T-cell (primary cell): Measurements from ENCODE around the gene LHFPL2. TPM values are rescaled to one million over a fixed set of nuclear protein-coding genes. Genes with fewer than 3 reads are reported as not detected.

Experiments used
- ATAC-seq, 4 experiments: fragments of 200-7000 bp in 3 of 4; fragments of 150-1000 bp in 1 of 4; cut with Tn5 transposase; replicated peaks in 1 of 4; 1 replicate in 3 of 4; 2 replicates in 1 of 4; pipeline ENCODE4 v1.10.0; 2021; ENCODE audit warnings: moderate library complexity in 3 of 4, mild to moderate bottlenecking in 2 of 4, moderate number of reproducible peaks in 1 of 4
- CTCF ChIA-PET, 2 donors: fragments of 300-600 bp; sonication (Branson Sonifier 250); formaldehyde crosslinking; loops; one replicate each; lab custom pipeline; 2022; ENCODE audit warnings: antibody characterized with exemption in 2 of 2; lab: Charles Lee
- POLR2A ChIA-PET, 2 donors: fragments of 300-600 bp; sonication (Branson Sonifier 250); formaldehyde crosslinking; loops; one replicate each; lab custom pipeline; 2022; ENCODE audit warnings: antibody characterized with exemption in 2 of 2; lab: Charles Lee
- DNase-seq, 35 experiments: peaks; one replicate each; pipeline versions ENCODE4 v3.0.0 to v3.0.0-alpha.2; 2013 to 2023
- H3K27ac ChIP-seq: one replicate; pipeline ENCODE4 v1.5.1; 2013; ENCODE audit warnings: low read length
- H3K27me3 ChIP-seq, 2 experiments: replicated peaks in 1 of 2; 1 replicate in 1 of 2; 2 replicates in 1 of 2; pipeline versions ENCODE4 v1.6.1 to v1.7.0; 2013; ENCODE audit warnings: low read length in 1 of 2, mixed read lengths in 1 of 2; ENCODE audit not compliant: control insufficient read depth in 2 of 2, insufficient read depth in 2 of 2; ENCODE audit errors: extremely low read depth in 1 of 2
- H3K36me3 ChIP-seq, 2 donors: 1 replicate in 1 of 2; 2 replicates in 1 of 2; pipeline versions ENCODE4 v1.6.1 to v1.7.0; 2013; ENCODE audit warnings: low read length in 1 of 2; ENCODE audit not compliant: control insufficient read depth in 2 of 2, insufficient read depth in 1 of 2; ENCODE audit errors: extremely low read depth in 1 of 2
- H3K4me1 ChIP-seq, 2 experiments: 1 replicate in 1 of 2; 2 replicates in 1 of 2; pipeline versions ENCODE4 v1.6.1 to v1.7.0; 2013; ENCODE audit warnings: low read length in 2 of 2, mixed read lengths in 1 of 2; ENCODE audit not compliant: insufficient read depth in 2 of 2, control insufficient read depth in 1 of 2; ENCODE audit errors: extremely low read depth in 1 of 2
- H3K4me3 ChIP-seq, 2 donors: 1 replicate in 1 of 2; 2 replicates in 1 of 2; pipeline versions ENCODE4 v1.5.1 to v1.7.0; 2013; ENCODE audit warnings: mild to moderate bottlenecking in 2 of 2, low read length in 1 of 2, moderate library complexity in 1 of 2; ENCODE audit not compliant: control insufficient read depth in 1 of 2; ENCODE audit errors: extremely low read depth in 1 of 2
- H3K9me3 ChIP-seq: 2 replicates; pipeline ENCODE4 v1.7.0; 2013
- H3K27ac Mint-ChIP-seq, 2 donors: one replicate each; pipeline ENCODE4 v1.8.0; 2020 to 2021; ENCODE audit warnings: mild to moderate bottlenecking in 2 of 2, mixed read lengths in 2 of 2
- H3K27me3 Mint-ChIP-seq, 2 donors: one replicate each; pipeline ENCODE4 v1.8.0; 2021 to 2022; ENCODE audit warnings: mixed read lengths in 2 of 2
- H3K36me3 Mint-ChIP-seq: one replicate; pipeline ENCODE4 v1.8.0; 2021; ENCODE audit warnings: mixed read lengths
- H3K4me1 Mint-ChIP-seq, 3 donors: one replicate each; pipeline ENCODE4 v1.8.0; 2020 to 2022; ENCODE audit warnings: mixed read lengths in 3 of 3, mild to moderate bottlenecking in 1 of 3
- H3K4me3 Mint-ChIP-seq, 3 donors: one replicate each; pipeline ENCODE4 v1.8.0; 2020 to 2022; ENCODE audit warnings: mild to moderate bottlenecking in 3 of 3, mixed read lengths in 3 of 3, moderate library complexity in 3 of 3
- H3K9me3 Mint-ChIP-seq, 3 donors: one replicate each; pipeline ENCODE4 v1.8.0; 2020 to 2022; ENCODE audit warnings: mixed read lengths in 3 of 3
- WGBS: methylation state at CpG from one replicate; pipeline ENCODE4 v1.1.5; 2013; ENCODE audit warnings: missing lambda C conversion rate; ENCODE audit not compliant: insufficient coverage; 5-methylcytosine and 5-hydroxymethylcytosine counted together
- total RNA-seq, 35 experiments: library from RNA in 6 of 35; stranded (reverse) in 6 of 35; fragments of 120-200 nt in 1 of 35; gene quantifications; one replicate each; pipeline versions ENCODE4 v1.2.1 to v1.2.4 and lab custom pipeline; 2013 to 2026

Gene LHFPL2
- total RNA-seq, 5 donors from 2014 or later (not counting 1 experiment from before 2014, with no cell fraction given) = 0.19 to 1.9 (median 0.82) TPM

DNA sequence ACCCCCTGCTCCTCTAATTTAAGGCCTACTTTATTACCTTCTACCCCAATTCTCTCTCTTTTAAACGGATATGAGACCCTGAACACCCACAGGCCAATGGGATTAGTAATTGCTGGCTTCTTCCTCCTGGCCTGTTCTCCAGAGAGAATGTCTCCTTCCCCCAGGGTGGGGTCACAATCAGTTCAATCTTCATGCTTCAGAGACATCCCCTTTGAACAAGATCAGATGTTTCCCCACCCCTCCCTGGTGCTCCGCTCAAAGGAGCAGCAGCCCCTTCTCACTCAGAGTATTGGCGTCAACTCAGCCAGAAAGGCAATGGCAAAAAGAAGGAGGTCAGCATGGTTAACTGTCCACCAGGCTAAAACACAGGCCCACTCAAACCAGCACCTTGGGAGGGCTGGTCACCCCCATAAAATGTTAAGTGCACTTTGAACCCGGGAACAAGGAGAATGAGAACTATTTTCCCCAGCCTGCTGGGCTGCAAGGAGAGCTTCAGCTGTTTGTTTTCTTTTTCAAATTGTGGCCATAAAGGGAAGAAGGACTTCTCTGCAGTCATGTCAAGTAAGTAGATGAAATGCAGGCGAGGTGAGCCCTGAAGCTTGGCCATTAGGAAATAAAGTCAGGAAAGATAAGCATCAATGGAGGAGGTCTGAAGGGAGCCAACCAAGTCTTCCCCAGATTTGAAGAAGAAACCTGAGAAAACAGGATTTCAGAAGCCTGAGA lies 20.1 kb downstream of the LHFPL2 start:
- Histone ChIP-seq H3K4me3 (no peak overlapping the region), H3K9me3 (no peaks in the 10 kb centered on the region), H3K4me1 (no peaks in the 10 kb centered on the region), H3K36me3 (no peaks in the 10 kb centered on the region), H3K27me3 (peaks cover 0 to 11% of the 10 kb centered on the region in 2 experiments), H3K27ac (no peak overlapping the region)
- Mint-ChIP-seq H3K4me1 (peaks cover 0 to 4% (median 0%) of the 10 kb centered on the region in 3 donors), H3K36me3 (no peaks in the 10 kb centered on the region), H3K4me3 (no peak overlapping the region), H3K27ac (no peak overlapping the region), H3K27me3 (peaks cover 17% of the 10 kb centered on the region in 2 donors), H3K9me3 (no peaks in the 10 kb centered on the region)
- DNase-seq (no peak), ATAC-seq (no peak)
- POLR2A ChIA-PET = no interaction called here
- CTCF ChIA-PET = interaction anchor here in 1 of 2 donors (1.3 kb wide), 1 partner anchor 9 kb away, joined by 4 read pairs; no protein-coding TSS in a partner anchor
- 50% methylated on average over 2 of the region's 5 CpGs for WGBS

DNA sequence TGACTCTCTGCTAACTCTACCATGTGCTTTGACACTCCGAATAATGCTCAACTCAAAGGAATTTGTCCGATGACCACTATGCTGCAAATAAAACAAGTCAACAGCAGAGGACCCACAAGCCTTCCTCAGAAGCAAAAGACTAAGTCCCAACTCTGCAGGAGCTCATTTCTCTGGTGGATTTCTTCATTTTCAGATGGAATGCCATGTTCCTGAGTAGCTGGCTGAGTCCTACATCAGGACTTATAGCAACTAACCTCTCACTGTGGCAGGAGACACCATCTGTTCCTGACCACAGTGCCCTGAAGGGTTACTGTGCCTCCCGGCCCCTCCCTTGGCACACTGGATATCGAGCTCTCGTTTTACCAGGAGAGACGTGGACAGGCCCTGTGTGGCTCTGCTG lies 20.8 kb downstream of the LHFPL2 start:
- ATAC-seq (no peak), DNase-seq (no peak)
- Histone ChIP-seq H3K27ac (no peak overlapping the region), H3K9me3 (no peaks in the 10 kb centered on the region), H3K4me3 (no peak overlapping the region), H3K36me3 (no peaks in the 10 kb centered on the region), H3K4me1 (no peaks in the 10 kb centered on the region), H3K27me3 (peaks cover 0 to 11% of the 10 kb centered on the region in 2 experiments)
- H3K9me3 Mint-ChIP-seq = no peaks in the 10 kb centered on the region
- ChIA-PET CTCF (interaction anchor here in 1 of 2 donors (1.3 kb wide), 1 partner anchor 10 kb away, joined by 4 read pairs; no protein-coding TSS in a partner anchor), POLR2A (no interaction called here)
- H3K4me3 Mint-ChIP-seq = no peak overlapping the region
- peaks cover 16 to 17% of the 10 kb centered on the region in 2 donors for H3K27me3 Mint-ChIP-seq
- H3K4me1 Mint-ChIP-seq = peaks cover 0 to 4% (median 0%) of the 10 kb centered on the region in 3 donors
- H3K27ac Mint-ChIP-seq = no peak overlapping the region
- WGBS = 79% methylated on average over 6 of the region's 6 CpGs
- H3K36me3 Mint-ChIP-seq = no peaks in the 10 kb centered on the region

DNA sequence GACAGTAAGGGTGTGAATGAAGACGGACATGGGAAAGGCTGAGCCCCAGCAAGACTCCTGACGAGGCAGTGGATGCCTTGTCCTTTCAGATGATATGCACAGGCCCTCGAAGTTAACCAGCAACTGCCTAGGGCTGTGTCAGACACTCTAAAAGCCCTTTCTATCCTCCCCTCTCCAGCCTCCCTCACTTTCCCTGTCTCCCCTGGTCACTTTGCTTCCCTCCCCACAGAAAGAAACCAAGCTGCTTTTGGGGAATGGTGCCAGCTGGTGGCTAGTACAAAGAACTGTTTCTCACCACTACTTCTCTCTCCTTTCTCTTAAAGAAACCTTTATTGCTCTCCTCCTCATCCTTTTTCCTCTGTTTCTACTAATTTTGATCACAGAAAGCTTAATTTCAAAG lies 21.4 kb downstream of the LHFPL2 start:
- peaks cover 0 to 11% of the 10 kb centered on the region in 2 experiments for H3K27me3 ChIP-seq
- ChIA-PET POLR2A (no interaction called here), CTCF (no interaction called here)
- H3K4me1 Mint-ChIP-seq = peaks cover 0 to 4% (median 0%) of the 10 kb centered on the region in 3 donors
- ATAC-seq (no peak), DNase-seq (no peak)
- no peak overlapping the region for H3K4me3 ChIP-seq
- H3K36me3 Mint-ChIP-seq = no peaks in the 10 kb centered on the region
- peaks cover 13 to 17% of the 10 kb centered on the region in 2 donors for H3K27me3 Mint-ChIP-seq
- H3K27ac ChIP-seq = no peak overlapping the region
- no peaks in the 10 kb centered on the region for H3K4me1 ChIP-seq
- no peaks in the 10 kb centered on the region for H3K36me3 ChIP-seq
- no peak overlapping the region for H3K27ac Mint-ChIP-seq
- H3K9me3 ChIP-seq = no peaks in the 10 kb centered on the region
- WGBS = 100% methylated on average over 1 of the region's 3 CpGs
- H3K9me3 Mint-ChIP-seq = no peaks in the 10 kb centered on the region
- no peak overlapping the region for H3K4me3 Mint-ChIP-seq

DNA sequence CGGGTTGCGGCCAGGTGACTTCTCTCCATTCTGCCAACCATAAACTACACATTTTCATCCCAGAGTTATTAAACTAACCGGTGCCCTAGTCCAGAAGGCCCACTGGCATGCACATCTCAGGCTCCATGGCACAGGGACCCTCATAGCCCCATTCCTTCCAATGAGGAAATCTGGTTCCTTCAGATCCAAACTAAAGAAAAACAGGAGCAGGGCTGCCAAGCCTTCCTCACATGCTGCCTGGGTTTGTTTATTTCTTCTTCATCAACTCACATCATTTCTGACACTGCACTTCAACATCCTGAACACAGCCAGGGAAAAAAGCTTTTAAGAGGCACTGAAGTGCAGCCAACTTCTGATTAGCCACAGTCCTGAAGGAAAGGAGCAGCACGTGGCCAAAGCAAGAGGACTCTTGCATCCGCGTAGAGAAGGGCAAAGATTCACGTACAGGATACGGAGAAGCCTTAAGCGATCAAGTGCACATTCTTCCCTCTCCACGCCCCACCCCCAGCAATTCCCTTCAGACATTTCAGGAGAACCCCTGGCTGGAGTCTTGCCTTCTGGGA lies 22.5 kb downstream of the LHFPL2 start:
- H3K27me3 Mint-ChIP-seq = peaks cover 13 to 15% of the 10 kb centered on the region in 2 donors
- H3K4me3 Mint-ChIP-seq = no peak overlapping the region
- POLR2A ChIA-PET = interaction anchor here in 1 of 2 donors (0.9 kb wide), 1 partner anchor 20 kb away, joined by 3 read pairs; no protein-coding TSS in a partner anchor
- Histone ChIP-seq H3K4me1 (no peaks in the 10 kb centered on the region), H3K9me3 (no peaks in the 10 kb centered on the region), H3K27ac (no peak overlapping the region), H3K4me3 (no peak overlapping the region), H3K27me3 (peaks cover 0 to 11% of the 10 kb centered on the region in 2 experiments), H3K36me3 (no peaks in the 10 kb centered on the region)
- no peaks in the 10 kb centered on the region for H3K36me3 Mint-ChIP-seq
- CTCF ChIA-PET = interaction anchor here in 1 of 2 donors (0.6 kb wide), 1 partner anchor 9 kb away, joined by 3 read pairs; no protein-coding TSS in a partner anchor
- DNase-seq = no peak
- no peak overlapping the region for H3K27ac Mint-ChIP-seq
- H3K4me1 Mint-ChIP-seq = peaks cover 0 to 4% (median 0%) of the 10 kb centered on the region in 3 donors
- ATAC-seq = no peak
- H3K9me3 Mint-ChIP-seq = no peaks in the 10 kb centered on the region
- 87% methylated on average over 10 of the region's 10 CpGs for whole genome bisulfite sequencing

DNA sequence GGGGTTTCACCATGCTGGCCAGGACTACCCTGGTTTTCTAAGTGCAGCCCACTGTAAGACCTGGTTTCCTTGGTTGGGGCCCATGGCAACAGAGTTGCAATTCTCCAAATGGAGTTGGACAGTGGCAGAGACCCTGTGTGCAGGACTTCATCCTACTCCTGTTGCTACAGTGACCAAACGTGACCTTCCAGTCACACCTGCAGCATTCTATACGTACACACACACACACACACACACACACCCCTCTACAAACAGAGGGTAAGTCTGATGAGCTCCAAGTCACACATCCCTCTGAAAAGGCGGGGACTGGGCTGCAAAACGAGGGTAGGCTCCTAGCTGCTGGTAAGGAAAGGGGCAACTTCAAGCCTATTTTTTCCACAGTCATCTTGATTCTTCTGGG lies 23.6 kb downstream of the LHFPL2 start:
- ChIA-PET POLR2A (no interaction called here), CTCF (no interaction called here)
- Histone ChIP-seq H3K36me3 (no peaks in the 10 kb centered on the region), H3K9me3 (no peaks in the 10 kb centered on the region), H3K27me3 (peaks cover 0 to 11% of the 10 kb centered on the region in 2 experiments), H3K4me3 (no peak overlapping the region), H3K27ac (no peak overlapping the region), H3K4me1 (no peaks in the 10 kb centered on the region)
- H3K36me3 Mint-ChIP-seq = no peaks in the 10 kb centered on the region
- peaks cover 0 to 4% (median 0%) of the 10 kb centered on the region in 3 donors for H3K4me1 Mint-ChIP-seq
- ATAC-seq (no peak), DNase-seq (no peak)
- WGBS = 61% methylated on average over 3 of the region's 4 CpGs
- peaks cover 0 to 2% (median 0%) of the 10 kb centered on the region in 3 donors for H3K9me3 Mint-ChIP-seq
- no peak overlapping the region for H3K27ac Mint-ChIP-seq
- peaks cover 13 to 15% of the 10 kb centered on the region in 2 donors for H3K27me3 Mint-ChIP-seq
- H3K4me3 Mint-ChIP-seq = no peak overlapping the region

DNA sequence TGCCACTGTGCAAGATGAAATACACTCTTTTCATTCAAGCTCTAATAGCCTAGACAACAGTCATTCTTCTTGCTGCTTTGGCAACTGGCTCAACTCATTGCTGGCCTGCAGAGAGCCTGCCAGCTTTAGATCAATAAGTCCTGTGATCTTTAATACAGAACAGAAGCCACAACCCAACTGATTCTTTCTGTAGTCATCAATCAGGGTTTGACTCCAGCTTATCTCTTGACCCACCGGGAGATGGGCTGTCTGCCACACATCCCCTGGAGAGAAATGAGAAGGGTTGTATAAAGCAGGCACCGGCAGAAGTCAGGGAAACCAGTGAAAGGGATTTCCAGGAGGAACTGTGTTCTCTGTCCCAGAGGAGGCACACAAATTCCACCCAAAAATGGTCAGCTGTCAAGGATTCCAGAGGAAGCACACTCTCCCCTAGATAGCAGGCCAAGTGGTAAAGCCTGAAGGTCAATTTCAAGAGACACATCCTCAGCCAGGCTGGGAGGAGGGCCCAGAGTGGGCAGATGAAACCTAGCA lies 24.5 kb downstream of the LHFPL2 start:
- POLR2A ChIA-PET = no interaction called here
- no peak overlapping the region for H3K27ac ChIP-seq
- H3K27me3 ChIP-seq = peaks cover 0 to 11% of the 10 kb centered on the region in 2 experiments
- ATAC-seq = no peak
- Mint-ChIP-seq H3K9me3 (peaks cover 0 to 2% (median 0%) of the 10 kb centered on the region in 3 donors), H3K27ac (no peak overlapping the region), H3K4me1 (peaks cover 0 to 4% (median 0%) of the 10 kb centered on the region in 3 donors), H3K36me3 (no peaks in the 10 kb centered on the region), H3K4me3 (no peak overlapping the region), H3K27me3 (peaks cover 13 to 15% of the 10 kb centered on the region in 2 donors)
- no peaks in the 10 kb centered on the region for H3K36me3 ChIP-seq
- no peak overlapping the region for H3K4me3 ChIP-seq
- CTCF ChIA-PET = no interaction called here
- no CpG with 5 or more reads among the region's 2 CpGs for WGBS
- no peak for DNase-seq
- no peaks in the 10 kb centered on the region for H3K4me1 ChIP-seq
- H3K9me3 ChIP-seq = no peaks in the 10 kb centered on the region
